ENCODE data around the gene DYNLT1. TPM values are rescaled to one million over a fixed set of nuclear protein-coding genes. Genes with fewer than 3 reads are reported as not detected.
A peak's percentile ranks its signal among the peaks of the same experiment; 100 is the strongest.
"Not testable (repeated sequence)": the region's sequence is repeated elsewhere in the genome, so short reads cannot be mapped to it uniquely, and the experiment has no call there.

The DYNLT1 gene
- total and polyA plus RNA-seq, 5 donors from 2014 or later, result 103 to 127 (median 121) TPM

- no peak overlapping the region for H3K27ac ChIP-seq (ENCODE audit: insufficient read depth, low read length, poor library complexity, severe bottlenecking)
- no peaks in the 10 kb centered on the region for H3K9me3 ChIP-seq (ENCODE audit: control insufficient read depth in 2 of 2, low read length in 2 of 2)
- H3K36me3 Mint-ChIP-seq, result peaks cover 38% of the 10 kb centered on the region
- peaks cover 8 to 25% (median 11%) of the 10 kb centered on the region in 4 donors for H3K4me1 Mint-ChIP-seq
- no peaks in the 10 kb centered on the region for H3K27me3 ChIP-seq (ENCODE audit: control insufficient read depth, insufficient read depth, low read length)
- peaks cover 78% of the 10 kb centered on the region for H3K36me3 ChIP-seq (ENCODE audit: control insufficient read depth, insufficient read depth, low read length)
- no peak overlapping the region for H3K4me3 Mint-ChIP-seq
- no peaks in the 10 kb centered on the region for H3K9me3 Mint-ChIP-seq
- no peak for DNase-seq
- no peak overlapping the region for H3K27ac Mint-ChIP-seq
- no peaks in the 10 kb centered on the region for H3K27me3 Mint-ChIP-seq
- no peaks in the 10 kb centered on the region for H3K4me1 ChIP-seq (ENCODE audit: control insufficient read depth, insufficient read depth, low read length, poor library complexity, severe bottlenecking)
- no peak for ATAC-seq (ENCODE audit: low read depth in 2 of 2)
- no peak overlapping the region for H3K4me3 ChIP-seq (ENCODE audit: low read depth, low read length)
These were observed 37.6 kb downstream of the DYNLT1 start for GRCh38 chr6:158606935-158607334.

- not testable (repeated sequence) for ATAC-seq (ENCODE audit: low read depth in 2 of 2); H3K27me3 Mint-ChIP-seq; H3K4me3 ChIP-seq (ENCODE audit: low read depth, low read length); H3K9me3 ChIP-seq (ENCODE audit: control insufficient read depth in 2 of 2, low read length in 2 of 2); H3K27me3 ChIP-seq (ENCODE audit: control insufficient read depth, insufficient read depth, low read length); H3K9me3 Mint-ChIP-seq; H3K27ac Mint-ChIP-seq; DNase-seq; H3K4me3 Mint-ChIP-seq; H3K27ac ChIP-seq (ENCODE audit: insufficient read depth, low read length, poor library complexity, severe bottlenecking); H3K4me1 ChIP-seq (ENCODE audit: control insufficient read depth, insufficient read depth, low read length, poor library complexity, severe bottlenecking)
- H3K36me3 ChIP-seq (ENCODE audit: control insufficient read depth, insufficient read depth, low read length), result peaks cover 73% of the 10 kb centered on the region
- peaks cover 33% of the 10 kb centered on the region for H3K36me3 Mint-ChIP-seq
- peaks cover 6 to 21% (median 8%) of the 10 kb centered on the region in 4 donors for H3K4me1 Mint-ChIP-seq
These were observed 38.5 kb downstream of the DYNLT1 start for GRCh38 chr6:158606011-158606410.

- Mint-ChIP-seq H3K36me3 (peaks cover 27% of the 10 kb centered on the region), H3K27ac (no peak overlapping the region), H3K4me3 (no peak overlapping the region), H3K9me3 (no peaks in the 10 kb centered on the region), H3K27me3 (no peaks in the 10 kb centered on the region), H3K4me1 (peaks cover 6 to 21% (median 8%) of the 10 kb centered on the region in 4 donors)
- Histone ChIP-seq H3K4me3 (ENCODE audit: low read depth, low read length) (no peak overlapping the region), H3K9me3 (ENCODE audit: control insufficient read depth in 2 of 2, low read length in 2 of 2) (no peaks in the 10 kb centered on the region), H3K27me3 (ENCODE audit: control insufficient read depth, insufficient read depth, low read length) (no peaks in the 10 kb centered on the region), H3K27ac (ENCODE audit: insufficient read depth, low read length, poor library complexity, severe bottlenecking) (no peak overlapping the region), H3K4me1 (ENCODE audit: control insufficient read depth, insufficient read depth, low read length, poor library complexity, severe bottlenecking) (no peaks in the 10 kb centered on the region), H3K36me3 (ENCODE audit: control insufficient read depth, insufficient read depth, low read length) (peaks cover 67% of the 10 kb centered on the region)
- DNase-seq (peak; percentile 24 to 63 (median 47)), ATAC-seq (ENCODE audit: low read depth in 2 of 2) (peak; percentile 45 to 60)
These were observed 39.2 kb downstream of the DYNLT1 start for GRCh38 chr6:158605266-158605878.

GRCh38 chr6:158604048-158604406 is 40.5 kb downstream of the DYNLT1 start:
- Mint-ChIP-seq H3K36me3 (peaks cover 29% of the 10 kb centered on the region), H3K4me1 (peaks cover 6 to 21% (median 9%) of the 10 kb centered on the region in 4 donors), H3K27ac (peak overlapping the region in 1 of 3 donors; percentile 50), H3K4me3 (no peak overlapping the region), H3K9me3 (no peaks in the 10 kb centered on the region), H3K27me3 (no peaks in the 10 kb centered on the region)
- no peaks in the 10 kb centered on the region for H3K4me1 ChIP-seq (ENCODE audit: control insufficient read depth, insufficient read depth, low read length, poor library complexity, severe bottlenecking)
- H3K27ac ChIP-seq (ENCODE audit: insufficient read depth, low read length, poor library complexity, severe bottlenecking), result no peak overlapping the region
- H3K9me3 ChIP-seq (ENCODE audit: control insufficient read depth in 2 of 2, low read length in 2 of 2), result no peaks in the 10 kb centered on the region
- no peaks in the 10 kb centered on the region for H3K27me3 ChIP-seq (ENCODE audit: control insufficient read depth, insufficient read depth, low read length)
- peaks cover 65% of the 10 kb centered on the region for H3K36me3 ChIP-seq (ENCODE audit: control insufficient read depth, insufficient read depth, low read length)
- DNase-seq (no peak), ATAC-seq (ENCODE audit: low read depth in 2 of 2) (no peak)
- no peak overlapping the region for H3K4me3 ChIP-seq (ENCODE audit: low read depth, low read length)

- Mint-ChIP-seq H3K36me3 (peaks cover 29% of the 10 kb centered on the region), H3K27me3 (no peaks in the 10 kb centered on the region), H3K4me1 (peaks cover 6 to 19% (median 9%) of the 10 kb centered on the region in 4 donors), H3K9me3 (no peaks in the 10 kb centered on the region), H3K4me3 (no peak overlapping the region), H3K27ac (peak overlapping the region in 2 of 3 donors; percentile 50 to 72)
- ATAC-seq (ENCODE audit: low read depth in 2 of 2) (no peak), DNase-seq (no peak)
- Histone ChIP-seq H3K27ac (ENCODE audit: insufficient read depth, low read length, poor library complexity, severe bottlenecking) (no peak overlapping the region), H3K36me3 (ENCODE audit: control insufficient read depth, insufficient read depth, low read length) (peaks cover 62% of the 10 kb centered on the region), H3K27me3 (ENCODE audit: control insufficient read depth, insufficient read depth, low read length) (no peaks in the 10 kb centered on the region), H3K9me3 (ENCODE audit: control insufficient read depth in 2 of 2, low read length in 2 of 2) (no peaks in the 10 kb centered on the region), H3K4me1 (ENCODE audit: control insufficient read depth, insufficient read depth, low read length, poor library complexity, severe bottlenecking) (no peaks in the 10 kb centered on the region), H3K4me3 (ENCODE audit: low read depth, low read length) (no peak overlapping the region)
These were observed 41.1 kb downstream of the DYNLT1 start for GRCh38 chr6:158603261-158604047.

- H3K4me3 Mint-ChIP-seq, result no peak overlapping the region
- H3K27ac Mint-ChIP-seq, result peak overlapping the region in 1 of 3 donors; percentile 15
- H3K9me3 Mint-ChIP-seq, result no peaks in the 10 kb centered on the region
- Histone ChIP-seq H3K4me3 (ENCODE audit: low read depth, low read length) (no peak overlapping the region), H3K27me3 (ENCODE audit: control insufficient read depth, insufficient read depth, low read length) (no peaks in the 10 kb centered on the region), H3K36me3 (ENCODE audit: control insufficient read depth, insufficient read depth, low read length) (peaks cover 67% of the 10 kb centered on the region), H3K27ac (ENCODE audit: insufficient read depth, low read length, poor library complexity, severe bottlenecking) (no peak overlapping the region), H3K4me1 (ENCODE audit: control insufficient read depth, insufficient read depth, low read length, poor library complexity, severe bottlenecking) (no peaks in the 10 kb centered on the region), H3K9me3 (ENCODE audit: control insufficient read depth in 2 of 2, low read length in 2 of 2) (no peaks in the 10 kb centered on the region)
- no peaks in the 10 kb centered on the region for H3K27me3 Mint-ChIP-seq
- H3K36me3 Mint-ChIP-seq, result peaks cover 34% of the 10 kb centered on the region
- ATAC-seq (ENCODE audit: low read depth in 2 of 2), result no peak
- H3K4me1 Mint-ChIP-seq, result peaks cover 5 to 16% (median 13%) of the 10 kb centered on the region in 4 donors
- DNase-seq, result no peak
These were observed 44.9 kb downstream of the DYNLT1 start for GRCh38 chr6:158599635-158600034.

- ATAC-seq (ENCODE audit: low read depth in 2 of 2) (no peak), DNase-seq (no peak)
- Mint-ChIP-seq H3K36me3 (peaks cover 36% of the 10 kb centered on the region), H3K27ac (no peak overlapping the region), H3K4me3 (no peak overlapping the region), H3K9me3 (no peaks in the 10 kb centered on the region), H3K27me3 (no peaks in the 10 kb centered on the region), H3K4me1 (peaks cover 5 to 13% (median 6%) of the 10 kb centered on the region in 4 donors)
- no peaks in the 10 kb centered on the region for H3K4me1 ChIP-seq (ENCODE audit: control insufficient read depth, insufficient read depth, low read length, poor library complexity, severe bottlenecking)
- no peaks in the 10 kb centered on the region for H3K9me3 ChIP-seq (ENCODE audit: control insufficient read depth in 2 of 2, low read length in 2 of 2)
- H3K27ac ChIP-seq (ENCODE audit: insufficient read depth, low read length, poor library complexity, severe bottlenecking), result no peak overlapping the region
- H3K27me3 ChIP-seq (ENCODE audit: control insufficient read depth, insufficient read depth, low read length), result no peaks in the 10 kb centered on the region
- H3K36me3 ChIP-seq (ENCODE audit: control insufficient read depth, insufficient read depth, low read length), result peaks cover 74% of the 10 kb centered on the region
- H3K4me3 ChIP-seq (ENCODE audit: low read depth, low read length), result no peak overlapping the region
These were observed 47.0 kb downstream of the DYNLT1 start for GRCh38 chr6:158597565-158597964.
